GM10266 (cell line): Measurements from ENCODE around the gene TMEM143.
"Not testable (repeated sequence)": the region's sequence is repeated elsewhere in the genome, so short reads cannot be mapped to it uniquely, and the experiment has no call there.

Experiments
- DNase-seq: peaks from one replicate; pipeline ENCODE4 v3.0.0; 2012; ENCODE audit errors: extremely low spot score
- CTCF ChIP-seq: IDR thresholded peaks from 2 replicates; pipeline ENCODE4 v1.5.1; 2012; ENCODE audit warnings: mild to moderate bottlenecking, low read depth; ENCODE audit not compliant: control insufficient read depth, insufficient read depth; ENCODE audit errors: missing control alignments

Gene TMEM143

GRCh38 chr19:48378194-48378570 lies 14.4 kb upstream of the TMEM143 start:
- no peak for DNase-seq
- no peak for TF ChIP-seq CTCF

GRCh38 chr19:48373567-48373966 lies 9.8 kb upstream of the TMEM143 start:
- DNase-seq: no peak
- no peak for TF ChIP-seq CTCF

- DNase-seq: no peak
- no peak for TF ChIP-seq CTCF
Measured at GRCh38 chr19:48372904-48373303, 9.2 kb upstream of the TMEM143 start.

GRCh38 chr19:48371771-48372170 lies 8.0 kb upstream of the TMEM143 start:
- DNase-seq: not testable (repeated sequence)

GRCh38 chr19:48371367-48371766 lies 7.6 kb upstream of the TMEM143 start:
- no peak for DNase-seq
- TF ChIP-seq CTCF: no peak

GRCh38 chr19:48370955-48371354 lies 7.2 kb upstream of the TMEM143 start:
- no peak for TF ChIP-seq CTCF
- DNase-seq: no peak

GRCh38 chr19:48368936-48369335 lies 5.2 kb upstream of the TMEM143 start:
- TF ChIP-seq CTCF: no peak
- DNase-seq: no peak

- DNase-seq: no peak
- TF ChIP-seq CTCF: no peak
Measured at GRCh38 chr19:48367855-48368254, 4.1 kb upstream of the TMEM143 start.
